AG09309 (cell line): Measurements from ENCODE around the gene PRPS2.
A peak's percentile ranks its signal among the peaks of the same experiment; 100 is the strongest.

Source experiments
- DNase-seq: peaks from one replicate; pipeline ENCODE4 v3.0.0-alpha.2; 2010; ENCODE audit warnings: low read depth
- H3K4me3 ChIP-seq: 2 replicates; pipeline ENCODE4 v1.5.1; 2011; ENCODE audit warnings: mild to moderate bottlenecking, low read depth, low read length, moderate library complexity; ENCODE audit not compliant: control insufficient read depth
- CTCF ChIP-seq: IDR thresholded peaks from 2 replicates; pipeline ENCODE4 v1.5.1; 2011; ENCODE audit warnings: mild to moderate bottlenecking, low read depth, low read length, inconsistent platforms; ENCODE audit not compliant: insufficient read depth, control insufficient read depth; ENCODE audit errors: missing control alignments

PRPS2 gene

GRCh38 chrX:12790885-12791256 lies 341 bp upstream of the PRPS2 start:
- no peak for TF ChIP-seq CTCF
- H3K4me3 ChIP-seq = peak overlapping the region; percentile 61
- no peak for DNase-seq

GRCh38 chrX:12792711-12793110 lies 1.5 kb downstream of the PRPS2 start:
- DNase-seq = no peak
- no peak for TF ChIP-seq CTCF
- H3K4me3 ChIP-seq = no peak overlapping the region

DNA sequence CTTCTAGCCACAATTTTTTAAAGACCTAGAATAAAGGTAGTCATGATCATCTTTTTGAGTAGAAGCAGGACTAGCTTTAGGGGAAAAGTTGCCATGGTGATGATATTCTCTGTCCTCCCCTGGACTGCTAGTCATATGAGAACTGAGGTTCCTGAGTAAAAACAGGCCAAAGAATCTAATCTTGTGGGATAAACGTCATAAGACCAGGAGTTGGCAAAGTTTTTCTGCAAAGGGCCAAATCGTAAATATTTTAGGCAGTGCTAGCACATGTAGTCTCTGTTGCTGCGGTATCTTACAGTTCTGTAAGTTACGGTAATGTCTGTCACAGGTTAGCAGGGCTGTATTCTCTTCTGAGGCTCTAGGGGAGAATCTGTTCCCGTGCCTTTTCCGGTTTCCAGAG lies 3.4 kb downstream of the PRPS2 start:
- no peak for TF ChIP-seq CTCF
- no peak overlapping the region for H3K4me3 ChIP-seq
- DNase-seq = no peak

- no peak for TF ChIP-seq CTCF
- DNase-seq = no peak
- H3K4me3 ChIP-seq = no peak overlapping the region
Observed at GRCh38 chrX:12798601-12799000, 7.4 kb downstream of the PRPS2 start.

GRCh38 chrX:12799118-12799517 lies 7.9 kb downstream of the PRPS2 start:
- DNase-seq = no peak
- no peak for TF ChIP-seq CTCF

GRCh38 chrX:12802741-12803140 lies 11.5 kb downstream of the PRPS2 start:
- no peak for DNase-seq
- no peak for TF ChIP-seq CTCF

More at GRCh38 chrX:12799118-12799517, 7.9 kb downstream of the PRPS2 start:
- no peak overlapping the region for H3K4me3 ChIP-seq

GRCh38 chrX:12804655-12805054 lies 13.4 kb downstream of the PRPS2 start:
- DNase-seq = no peak
- TF ChIP-seq CTCF = no peak
- H3K4me3 ChIP-seq = no peak overlapping the region

More at GRCh38 chrX:12802741-12803140, 11.5 kb downstream of the PRPS2 start:
- H3K4me3 ChIP-seq = no peak overlapping the region
